ENCODE results near the gene INPPL1. TPM values are rescaled to one million over a fixed set of nuclear protein-coding genes. Genes with fewer than 3 reads are reported as not detected.

INPPL1 gene
- total and polyA plus RNA-seq, 4 donors, result 66.3 to 199 (median 91.6) TPM

- no peak overlapping the region for H3K9ac ChIP-seq (ENCODE audit: insufficient read depth in 1 of 2, low read length in 2 of 2)
- 94 to 95% methylated on average over 13 of the region's 13 CpGs for WGBS, 2 donors
- peaks cover 0 to 2% (median 0%) of the 10 kb centered on the region in 4 donors for H3K9me3 ChIP-seq (ENCODE audit: control insufficient read depth in 4 of 4, insufficient read depth in 3 of 4, low read length in 3 of 4)
- H3K27me3 ChIP-seq (ENCODE audit: control insufficient read depth in 3 of 3, insufficient read depth in 3 of 3, low read length in 2 of 3), result no peaks in the 10 kb centered on the region
- TF ChIP-seq CTCF (IDR thresholded peaks at IDR 0.05; ENCODE audit: control extremely low read depth, extremely low read depth), result no peak
- H3K27ac ChIP-seq (ENCODE audit: low read depth in 1 of 2, low read length in 1 of 2), result no peak overlapping the region
- H3K4me3 ChIP-seq, result no peak overlapping the region
- no peak for ATAC-seq (ENCODE audit: insufficient read depth, low FRiP score)
- no peak for DNase-seq
- peaks cover 0 to 93% (median 74%) of the 10 kb centered on the region in 4 donors for H3K36me3 ChIP-seq (ENCODE audit: control insufficient read depth in 4 of 4, insufficient read depth in 4 of 4, low read length in 4 of 4)
- H3K4me1 ChIP-seq (ENCODE audit: control insufficient read depth in 5 of 5, insufficient read depth in 5 of 5, low read length in 5 of 5), result peaks cover 0 to 6% (median 5%) of the 10 kb centered on the region in 5 donors
Observed at GRCh38 chr11:72233056-72233772, 8.6 kb downstream of the INPPL1 start.

GRCh38 chr11:72233773-72234513 is 9.4 kb downstream of the INPPL1 start:
- H3K4me1 ChIP-seq (ENCODE audit: control insufficient read depth in 5 of 5, insufficient read depth in 5 of 5, low read length in 5 of 5), result peaks cover 0 to 10% (median 5%) of the 10 kb centered on the region in 5 donors
- H3K27ac ChIP-seq (ENCODE audit: low read depth in 1 of 2, low read length in 1 of 2), result no peak overlapping the region
- WGBS, 2 donors, result 91 to 94% methylated on average over 8 of the region's 8 CpGs
- DNase-seq (no peak), ATAC-seq (ENCODE audit: insufficient read depth, low FRiP score) (no peak)
- no peaks in the 10 kb centered on the region for H3K27me3 ChIP-seq (ENCODE audit: control insufficient read depth in 3 of 3, insufficient read depth in 3 of 3, low read length in 2 of 3)
- TF ChIP-seq CTCF (IDR thresholded peaks at IDR 0.05; ENCODE audit: control extremely low read depth, extremely low read depth), result no peak
- H3K9ac ChIP-seq (ENCODE audit: insufficient read depth in 1 of 2, low read length in 2 of 2), result no peak overlapping the region
- no peak overlapping the region for H3K4me3 ChIP-seq
- H3K36me3 ChIP-seq (ENCODE audit: control insufficient read depth in 4 of 4, insufficient read depth in 4 of 4, low read length in 4 of 4), result peaks cover 0 to 89% (median 71%) of the 10 kb centered on the region in 4 donors
- peaks cover 0 to 2% (median 0%) of the 10 kb centered on the region in 4 donors for H3K9me3 ChIP-seq (ENCODE audit: control insufficient read depth in 4 of 4, insufficient read depth in 3 of 4, low read length in 3 of 4)

GRCh38 chr11:72234514-72234830 is 9.9 kb downstream of the INPPL1 start:
- Histone ChIP-seq H3K9ac (ENCODE audit: insufficient read depth in 1 of 2, low read length in 2 of 2) (no peak overlapping the region), H3K27me3 (ENCODE audit: control insufficient read depth in 3 of 3, insufficient read depth in 3 of 3, low read length in 2 of 3) (peaks cover 0 to 3% (median 0%) of the 10 kb centered on the region in 3 donors), H3K27ac (ENCODE audit: low read depth in 1 of 2, low read length in 1 of 2) (no peak overlapping the region), H3K36me3 (ENCODE audit: control insufficient read depth in 4 of 4, insufficient read depth in 4 of 4, low read length in 4 of 4) (peaks cover 0 to 84% (median 66%) of the 10 kb centered on the region in 4 donors), H3K4me1 (ENCODE audit: control insufficient read depth in 5 of 5, insufficient read depth in 5 of 5, low read length in 5 of 5) (peaks cover 0 to 15% (median 7%) of the 10 kb centered on the region in 5 donors), H3K9me3 (ENCODE audit: control insufficient read depth in 4 of 4, insufficient read depth in 3 of 4, low read length in 3 of 4) (peaks cover 0 to 2% (median 0%) of the 10 kb centered on the region in 4 donors), H3K4me3 (no peak overlapping the region)
- DNase-seq (no peak), ATAC-seq (ENCODE audit: insufficient read depth, low FRiP score) (no peak)
- TF ChIP-seq CTCF (IDR thresholded peaks at IDR 0.05; ENCODE audit: control extremely low read depth, extremely low read depth), result no peak
- 39 to 63% methylated on average over 3 of the region's 3 CpGs for WGBS, 2 donors

Data from lung (tissue), 12 donors.